Tibial nerve (tissue), 4 donors: ENCODE measurements around the gene HLA-DPB1. TPM values are rescaled to one million over a fixed set of nuclear protein-coding genes. Genes with fewer than 3 reads are reported as not detected.
"Not testable (repeated sequence)": the region's sequence is repeated elsewhere in the genome, so short reads cannot be mapped to it uniquely, and the experiment has no call there.

Source experiments
- DNase-seq, 2 donors: peaks; one replicate each; pipeline ENCODE4 v3.0.0-alpha.2; 2019; ENCODE audit warnings: low spot score in 2 of 2
- H3K27ac ChIP-seq, 4 donors: fragments of 200-600 bp; sonication (generic) in 3 of 4; one replicate each; pipeline ENCODE4 v1.5.1; 2017 to 2019; ENCODE audit warnings: mild to moderate bottlenecking in 1 of 4
- H3K27me3 ChIP-seq, 2 donors: fragments of 200-600 bp; sonication (generic) in 1 of 2; one replicate each; pipeline versions ENCODE4 v1.5.1 to v1.6.0; 2017 to 2019
- H3K36me3 ChIP-seq, 3 donors: fragments of 200-600 bp; sonication (generic); one replicate each; pipeline ENCODE4 v1.5.1; 2018 to 2019
- H3K4me1 ChIP-seq, 4 donors: fragments of 200-600 bp; sonication (generic) in 3 of 4; one replicate each; pipeline ENCODE4 v1.5.1; 2017 to 2019
- H3K4me3 ChIP-seq, 4 donors: fragments of 200-600 bp; sonication (generic) in 3 of 4; one replicate each; pipeline ENCODE4 v1.5.1; 2017 to 2019; ENCODE audit warnings: mild to moderate bottlenecking in 1 of 4, moderate library complexity in 1 of 4
- H3K9me3 ChIP-seq, 4 donors: fragments of 200-600 bp; sonication (generic) in 3 of 4; one replicate each; pipeline ENCODE4 v1.5.1; 2017 to 2019
- CTCF ChIP-seq, 5 experiments: fragments of 200-600 bp in 3 of 5; fragments of 450-650 bp in 2 of 5; sonication (generic) in 3 of 5; IDR thresholded peaks; one replicate each; pipeline ENCODE4 v1.5.1; 2016 to 2019; ENCODE audit warnings: antibody characterized with exemption in 5 of 5, mild to moderate bottlenecking in 3 of 5, moderate library complexity in 2 of 5
- EP300 ChIP-seq, 2 donors: sonication (generic); formaldehyde crosslinking; IDR thresholded peaks; one replicate each; pipeline ENCODE4 v1.6.1; 2017; ENCODE audit warnings: antibody characterized with exemption in 2 of 2, mild to moderate bottlenecking in 1 of 2
- POLR2A ChIP-seq, 2 donors: fragments of 450-650 bp; IDR thresholded peaks; one replicate each; pipeline ENCODE4 v1.6.1; 2017; ENCODE audit warnings: antibody characterized with exemption in 2 of 2, mild to moderate bottlenecking in 2 of 2, moderate library complexity in 2 of 2
- WGBS, 2 donors: methylation state at CpG; one replicate each; pipeline ENCODE4 v1.1.5; 2018; 5-methylcytosine and 5-hydroxymethylcytosine counted together
- total RNA-seq, 4 donors: library from RNA; depleted of rRNA; stranded (reverse); fragments of >200 nt; gene quantifications; one replicate each; pipeline ENCODE4 v1.1.0, GENCODE V29; 2016

HLA-DPB1 gene
- total RNA-seq, 4 donors from 2014 or later, result 56.5 to 121 (median 76.4) TPM

GRCh38 chr6:33093855-33094254, 18.1 kb downstream of the HLA-DPB1 start:
- H3K4me1 ChIP-seq, result no peaks in the 10 kb centered on the region
- DNase-seq, result no peak
- no peaks in the 10 kb centered on the region for H3K36me3 ChIP-seq
- peaks cover 0 to 15% (median 0%) of the 10 kb centered on the region in 4 donors for H3K9me3 ChIP-seq
- no peaks in the 10 kb centered on the region for H3K27me3 ChIP-seq
- no peak overlapping the region for H3K27ac ChIP-seq
- H3K4me3 ChIP-seq, result no peak overlapping the region
- 70 to 74% methylated on average over 3 of the region's 3 CpGs for WGBS, 2 donors
- no peak for TF ChIP-seq CTCF (IDR thresholded peaks at IDR 0.05)
- TF ChIP-seq EP300 (IDR thresholded peaks at IDR 0.05), result no peak

- no peak overlapping the region for H3K27ac ChIP-seq
- WGBS, 2 donors, result 86 to 96% methylated on average over 1 of the region's 1 CpG
Measured at GRCh38 chr6:33095681-33096080, 19.9 kb downstream of the HLA-DPB1 start.

GRCh38 chr6:33101121-33101737, 25.4 kb downstream of the HLA-DPB1 start:
- H3K27ac ChIP-seq, DNase-seq, H3K27me3 ChIP-seq, H3K4me3 ChIP-seq, H3K4me1 ChIP-seq, H3K36me3 ChIP-seq: not testable (repeated sequence)
- WGBS, 2 donors, result 70 to 83% methylated on average over 5 of the region's 5 CpGs
- peaks cover 0 to 35% (median 5%) of the 10 kb centered on the region in 4 donors for H3K9me3 ChIP-seq

More at GRCh38 chr6:33095681-33096080, 19.9 kb downstream of the HLA-DPB1 start:
- Histone ChIP-seq H3K4me1 (no peaks in the 10 kb centered on the region), H3K4me3 (no peak overlapping the region), H3K9me3 (peaks cover 0 to 19% (median 1%) of the 10 kb centered on the region in 4 donors), H3K27me3 (no peaks in the 10 kb centered on the region), H3K36me3 (no peaks in the 10 kb centered on the region)
- no peak for DNase-seq
- TF ChIP-seq CTCF (IDR thresholded peaks at IDR 0.05) (no peak), EP300 (IDR thresholded peaks at IDR 0.05) (no peak), POLR2A (IDR thresholded peaks at IDR 0.05) (no peak)

GRCh38 chr6:33103776-33104175, 28.0 kb downstream of the HLA-DPB1 start:
- Histone ChIP-seq H3K36me3 (no peaks in the 10 kb centered on the region), H3K27me3 (peaks cover 0 to 7% of the 10 kb centered on the region in 2 donors), H3K9me3 (peaks cover 0 to 20% (median 5%) of the 10 kb centered on the region in 4 donors), H3K4me1 (no peaks in the 10 kb centered on the region), H3K4me3 (no peak overlapping the region), H3K27ac (no peak overlapping the region)
- no peak for DNase-seq
- 60 to 66% methylated on average over 3 of the region's 3 CpGs for WGBS, 2 donors
- TF ChIP-seq POLR2A (IDR thresholded peaks at IDR 0.05) (no peak), CTCF (IDR thresholded peaks at IDR 0.05) (no peak), EP300 (IDR thresholded peaks at IDR 0.05) (no peak)

GRCh38 chr6:33104887-33105286, 29.1 kb downstream of the HLA-DPB1 start:
- Histone ChIP-seq H3K9me3 (peaks cover 0 to 20% (median 5%) of the 10 kb centered on the region in 4 donors), H3K4me3 (no peak overlapping the region), H3K4me1 (no peaks in the 10 kb centered on the region), H3K36me3 (no peaks in the 10 kb centered on the region), H3K27ac (no peak overlapping the region), H3K27me3 (peaks cover 0 to 12% of the 10 kb centered on the region in 2 donors)
- WGBS, 2 donors, result 92 to 94% methylated on average over 1 of the region's 1 CpG
- no peak for DNase-seq
- TF ChIP-seq POLR2A (IDR thresholded peaks at IDR 0.05) (no peak), EP300 (IDR thresholded peaks at IDR 0.05) (no peak), CTCF (IDR thresholded peaks at IDR 0.05) (no peak)
